ENCODE data around the gene GPC5.

DNA sequence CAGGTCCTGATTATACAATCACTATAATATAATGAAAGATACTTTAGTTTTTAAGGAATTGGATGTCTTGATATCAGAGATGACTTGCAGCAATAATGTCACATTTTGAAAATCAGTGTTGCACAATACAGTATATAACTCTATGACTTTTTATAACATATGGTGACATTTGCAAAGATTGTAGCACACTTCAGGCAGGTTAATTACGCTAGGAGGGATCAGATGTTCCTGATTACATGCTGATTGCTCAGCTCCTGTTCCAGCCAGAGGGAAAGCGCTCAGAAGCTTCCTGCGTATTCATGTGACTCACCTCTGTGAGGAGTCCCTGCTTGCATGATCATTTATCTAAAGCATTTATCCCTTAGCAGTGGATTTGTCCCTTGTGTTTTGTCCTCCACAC lies 265.6 kb downstream of the GPC5 start:
- TF ChIP-seq, protein P1, sequence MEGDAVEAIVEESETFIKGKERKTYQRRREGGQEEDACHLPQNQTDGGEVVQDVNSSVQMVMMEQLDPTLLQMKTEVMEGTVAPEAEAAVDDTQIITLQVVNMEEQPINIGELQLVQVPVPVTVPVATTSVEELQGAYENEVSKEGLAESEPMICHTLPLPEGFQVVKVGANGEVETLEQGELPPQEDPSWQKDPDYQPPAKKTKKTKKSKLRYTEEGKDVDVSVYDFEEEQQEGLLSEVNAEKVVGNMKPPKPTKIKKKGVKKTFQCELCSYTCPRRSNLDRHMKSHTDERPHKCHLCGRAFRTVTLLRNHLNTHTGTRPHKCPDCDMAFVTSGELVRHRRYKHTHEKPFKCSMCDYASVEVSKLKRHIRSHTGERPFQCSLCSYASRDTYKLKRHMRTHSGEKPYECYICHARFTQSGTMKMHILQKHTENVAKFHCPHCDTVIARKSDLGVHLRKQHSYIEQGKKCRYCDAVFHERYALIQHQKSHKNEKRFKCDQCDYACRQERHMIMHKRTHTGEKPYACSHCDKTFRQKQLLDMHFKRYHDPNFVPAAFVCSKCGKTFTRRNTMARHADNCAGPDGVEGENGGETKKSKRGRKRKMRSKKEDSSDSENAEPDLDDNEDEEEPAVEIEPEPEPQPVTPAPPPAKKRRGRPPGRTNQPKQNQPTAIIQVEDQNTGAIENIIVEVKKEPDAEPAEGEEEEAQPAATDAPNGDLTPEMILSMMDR (IDR thresholded peaks at IDR 0.05), result no peak
- TF ChIP-seq POLR2A (IDR thresholded peaks at IDR 0.05), result no peak
